ENCODE data around the gene TMEM41B. TPM values are rescaled to one million over a fixed set of nuclear protein-coding genes. Genes with fewer than 3 reads are reported as not detected.
A peak's percentile ranks its signal among the peaks of the same experiment; 100 is the strongest.
"Not testable (repeated sequence)": the region's sequence is repeated elsewhere in the genome, so short reads cannot be mapped to it uniquely, and the experiment has no call there.

The TMEM41B gene
- total RNA-seq, 2 experiments from 2014 or later = 41.4 to 42.7 TPM

DNA sequence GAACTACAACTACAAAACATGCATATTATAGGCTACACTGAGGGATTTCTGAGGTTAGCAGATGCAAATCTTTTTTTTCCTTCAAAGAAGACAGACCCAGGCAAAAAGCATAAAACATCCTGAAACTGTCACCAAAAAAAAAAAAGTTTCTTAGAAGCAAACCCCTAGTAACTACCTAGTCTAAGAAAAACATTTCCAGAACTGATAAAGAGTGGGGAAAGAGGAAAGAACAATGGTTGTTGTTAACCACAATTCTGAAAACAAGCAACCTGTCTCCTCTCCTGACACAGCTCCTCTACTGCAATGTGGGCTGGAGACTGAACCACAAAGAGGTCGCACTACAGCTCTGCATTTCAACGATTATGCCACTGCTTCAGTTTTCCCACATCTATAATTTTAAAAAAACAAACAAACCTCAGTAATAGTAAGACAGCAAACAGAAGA is 64.2 kb downstream of the TMEM41B start:
- H3K4me1 ChIP-seq (ENCODE audit: insufficient read depth, low read length) = peaks cover 67% of the 10 kb centered on the region
- Mint-ChIP-seq H3K4me3 (peak overlapping the region; percentile 64), H3K36me3 (ENCODE audit: low read depth) (peaks cover 8% of the 10 kb centered on the region), H3K27me3 (no peaks in the 10 kb centered on the region), H3K4me1 (ENCODE audit: low read depth) (peaks cover 73% of the 10 kb centered on the region), H3K27ac (peak overlapping the region; percentile 72), H3K9me3 (no peaks in the 10 kb centered on the region)
- no peak overlapping the region for H3K4me3 ChIP-seq (ENCODE audit: low read length)
- H3K27me3 ChIP-seq (ENCODE audit: control insufficient read depth in 1 of 2, insufficient read depth in 2 of 2, low read length in 2 of 2) = no peaks in the 10 kb centered on the region
- POLR2A ChIA-PET = interaction anchor here (0.6 to 3.7 kb wide), 10 partner anchors 11 to 212 kb away, joined by 3 to 33 read pairs (median 7); partner anchors contain the start of genes DENND5A, TMEM41B and ZNF143
- CTCF ChIA-PET = interaction anchor here (1.2 kb wide), 1 partner anchor 14 kb away, joined by 3 read pairs; no protein-coding TSS in a partner anchor
- intact Hi-C loops (cut with DNase I, micrococcal nuclease) = loop anchor here (1.0 to 5.0 kb wide), 4 partner anchors 14 to 212 kb away; partner anchors contain the start of genes DENND5A (in 1 of the 2), TMEM41B (in 1 of the 2) and ZNF143 (in 1 of the 2)
- H3K9me3 ChIP-seq (ENCODE audit: control insufficient read depth in 1 of 2, insufficient read depth in 1 of 2, low read length in 2 of 2) = no peaks in the 10 kb centered on the region
- no peaks in the 10 kb centered on the region for H3K36me3 ChIP-seq (ENCODE audit: insufficient read depth, low read length)
- peak overlapping the region in 1 of 2 donors; percentile 25 for H3K27ac ChIP-seq (ENCODE audit: low read depth in 1 of 2, low read length in 2 of 2)
- DNase-seq = peak in 10 of 14 experiments; percentile 3 to 82 (median 38)
- TF ChIP-seq, protein P1, sequence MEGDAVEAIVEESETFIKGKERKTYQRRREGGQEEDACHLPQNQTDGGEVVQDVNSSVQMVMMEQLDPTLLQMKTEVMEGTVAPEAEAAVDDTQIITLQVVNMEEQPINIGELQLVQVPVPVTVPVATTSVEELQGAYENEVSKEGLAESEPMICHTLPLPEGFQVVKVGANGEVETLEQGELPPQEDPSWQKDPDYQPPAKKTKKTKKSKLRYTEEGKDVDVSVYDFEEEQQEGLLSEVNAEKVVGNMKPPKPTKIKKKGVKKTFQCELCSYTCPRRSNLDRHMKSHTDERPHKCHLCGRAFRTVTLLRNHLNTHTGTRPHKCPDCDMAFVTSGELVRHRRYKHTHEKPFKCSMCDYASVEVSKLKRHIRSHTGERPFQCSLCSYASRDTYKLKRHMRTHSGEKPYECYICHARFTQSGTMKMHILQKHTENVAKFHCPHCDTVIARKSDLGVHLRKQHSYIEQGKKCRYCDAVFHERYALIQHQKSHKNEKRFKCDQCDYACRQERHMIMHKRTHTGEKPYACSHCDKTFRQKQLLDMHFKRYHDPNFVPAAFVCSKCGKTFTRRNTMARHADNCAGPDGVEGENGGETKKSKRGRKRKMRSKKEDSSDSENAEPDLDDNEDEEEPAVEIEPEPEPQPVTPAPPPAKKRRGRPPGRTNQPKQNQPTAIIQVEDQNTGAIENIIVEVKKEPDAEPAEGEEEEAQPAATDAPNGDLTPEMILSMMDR (IDR thresholded peaks at IDR 0.05) = no peak
- peak; percentile 89 for ATAC-seq (ENCODE audit: poor library complexity)

DNA sequence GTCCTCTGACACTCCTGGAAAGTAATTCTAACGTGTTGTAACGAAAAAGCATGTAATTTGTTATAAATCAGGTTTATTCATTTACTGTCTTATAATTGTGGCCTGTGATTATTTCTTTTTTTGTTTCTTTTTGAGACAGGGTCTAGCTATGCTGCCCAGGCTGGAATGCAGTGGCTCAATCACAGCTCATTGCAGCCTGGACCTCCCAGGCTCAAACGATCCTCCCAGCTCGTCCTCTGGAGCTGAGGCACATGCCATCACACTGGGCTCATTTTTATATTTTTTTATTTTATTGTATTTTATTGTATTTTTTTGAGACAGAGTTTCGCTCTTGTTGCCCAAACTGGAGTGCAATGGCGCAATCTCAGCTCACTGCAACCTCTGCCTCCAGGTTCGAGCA is 65.1 kb downstream of the TMEM41B start:
- ChIA-PET CTCF (no interaction called here), POLR2A (interaction anchor here (0.6 to 3.7 kb wide), 5 partner anchors 8 to 228 kb away, joined by 3 to 33 read pairs (median 6); partner anchors contain the start of genes DENND5A, TMEM41B and ZNF143)
- Histone ChIP-seq H3K4me1 (ENCODE audit: insufficient read depth, low read length) (peaks cover 70% of the 10 kb centered on the region), H3K9me3 (ENCODE audit: control insufficient read depth in 1 of 2, insufficient read depth in 1 of 2, low read length in 2 of 2) (no peaks in the 10 kb centered on the region), H3K36me3 (ENCODE audit: insufficient read depth, low read length) (no peaks in the 10 kb centered on the region), H3K4me3 (ENCODE audit: low read length) (no peak overlapping the region), H3K27ac (ENCODE audit: low read depth in 1 of 2, low read length in 2 of 2) (no peak overlapping the region), H3K27me3 (ENCODE audit: control insufficient read depth in 1 of 2, insufficient read depth in 2 of 2, low read length in 2 of 2) (no peaks in the 10 kb centered on the region)
- ATAC-seq (ENCODE audit: poor library complexity) (no peak), DNase-seq (no peak)
- Mint-ChIP-seq H3K27me3 (no peaks in the 10 kb centered on the region), H3K36me3 (ENCODE audit: low read depth) (peaks cover 1% of the 10 kb centered on the region), H3K4me3 (no peak overlapping the region), H3K9me3 (no peaks in the 10 kb centered on the region), H3K4me1 (ENCODE audit: low read depth) (peaks cover 70% of the 10 kb centered on the region), H3K27ac (peak overlapping the region; percentile 79)
- TF ChIP-seq, protein P1 (IDR thresholded peaks at IDR 0.05) = no peak
- intact Hi-C loops (cut with DNase I, micrococcal nuclease) = loop anchor here in 1 of 2 experiments (5.0 kb wide), 1 partner anchor 42 kb away; no protein-coding TSS in a partner anchor

DNA sequence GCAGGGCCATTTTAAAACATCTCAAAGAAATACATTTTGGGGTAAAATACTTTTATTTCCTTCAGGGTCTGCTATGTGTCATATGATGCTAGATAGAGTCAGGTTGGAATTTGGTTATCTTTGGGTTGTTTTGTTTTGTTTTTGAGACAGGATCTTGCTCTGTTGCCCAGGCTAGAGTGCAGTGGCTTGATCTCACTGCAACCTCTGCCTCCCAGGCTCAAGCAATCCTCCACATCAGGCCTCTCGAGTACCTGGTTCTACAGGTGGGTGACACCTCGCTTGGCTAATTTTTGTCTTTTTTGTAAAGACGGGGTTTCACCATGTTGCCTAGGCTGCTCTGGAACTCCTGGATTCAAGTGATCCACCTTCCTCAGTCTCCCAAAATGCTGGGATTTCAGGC is 66.5 kb downstream of the TMEM41B start:
- no peak overlapping the region for H3K4me3 ChIP-seq (ENCODE audit: low read length)
- Mint-ChIP-seq H3K4me3 (peak overlapping the region; percentile 30), H3K4me1 (ENCODE audit: low read depth) (peaks cover 68% of the 10 kb centered on the region), H3K9me3 (no peaks in the 10 kb centered on the region), H3K27me3 (no peaks in the 10 kb centered on the region), H3K36me3 (ENCODE audit: low read depth) (no peaks in the 10 kb centered on the region), H3K27ac (peak overlapping the region; percentile 79)
- no peaks in the 10 kb centered on the region for H3K9me3 ChIP-seq (ENCODE audit: control insufficient read depth in 1 of 2, insufficient read depth in 1 of 2, low read length in 2 of 2)
- H3K4me1 ChIP-seq (ENCODE audit: insufficient read depth, low read length) = peaks cover 62% of the 10 kb centered on the region
- TF ChIP-seq, protein P1 (IDR thresholded peaks at IDR 0.05) = no peak
- H3K27ac ChIP-seq (ENCODE audit: low read depth in 1 of 2, low read length in 2 of 2) = no peak overlapping the region
- ATAC-seq (ENCODE audit: poor library complexity) (no peak), DNase-seq (no peak)
- intact Hi-C loops (cut with DNase I, micrococcal nuclease) = loop anchor here in 1 of 2 experiments (5.0 kb wide), 1 partner anchor 41 kb away; no protein-coding TSS in a partner anchor
- no peaks in the 10 kb centered on the region for H3K27me3 ChIP-seq (ENCODE audit: control insufficient read depth in 1 of 2, insufficient read depth in 2 of 2, low read length in 2 of 2)
- ChIA-PET CTCF (no interaction called here), POLR2A (interaction anchor here (1.0 to 1.7 kb wide), 3 partner anchors 17 to 213 kb away, joined by 3 to 5 read pairs (median 4); partner anchors contain the start of gene ZNF143)
- no peaks in the 10 kb centered on the region for H3K36me3 ChIP-seq (ENCODE audit: insufficient read depth, low read length)

DNA sequence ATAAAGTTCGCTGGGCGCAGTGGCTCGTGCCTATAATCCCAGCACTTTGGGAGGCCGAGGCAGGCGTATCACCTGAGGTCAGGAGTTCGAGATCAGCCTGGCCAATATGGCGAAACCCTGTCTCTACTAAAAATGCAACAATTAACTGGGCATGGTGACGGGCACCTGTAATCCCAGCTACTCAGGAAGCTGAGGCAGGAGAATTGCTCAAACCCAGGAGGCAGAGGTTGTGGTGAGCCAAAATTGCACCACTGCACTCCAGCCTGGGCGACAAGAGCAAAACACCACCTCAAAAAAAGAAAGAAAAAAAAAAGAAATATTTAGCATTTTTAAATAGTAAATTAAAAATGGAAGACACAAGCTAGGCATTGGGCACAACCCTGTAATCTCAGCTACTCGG is 78.2 kb downstream of the TMEM41B start:
- H3K4me3 ChIP-seq (ENCODE audit: low read length); H3K36me3 ChIP-seq (ENCODE audit: insufficient read depth, low read length); H3K36me3 Mint-ChIP-seq (ENCODE audit: low read depth); intact Hi-C loops (cut with DNase I, micrococcal nuclease); H3K27ac Mint-ChIP-seq; H3K27ac ChIP-seq (ENCODE audit: low read depth in 1 of 2, low read length in 2 of 2); ATAC-seq (ENCODE audit: poor library complexity); H3K4me3 Mint-ChIP-seq; H3K9me3 ChIP-seq (ENCODE audit: control insufficient read depth in 1 of 2, insufficient read depth in 1 of 2, low read length in 2 of 2); DNase-seq; H3K9me3 Mint-ChIP-seq; H3K27me3 Mint-ChIP-seq; H3K27me3 ChIP-seq (ENCODE audit: control insufficient read depth in 1 of 2, insufficient read depth in 2 of 2, low read length in 2 of 2); CTCF ChIA-PET: not testable (repeated sequence)
- POLR2A ChIA-PET = interaction anchor here (0.6 kb wide), 1 partner anchor 23 kb away, joined by 4 read pairs; no protein-coding TSS in a partner anchor
- H3K4me1 Mint-ChIP-seq (ENCODE audit: low read depth) = peaks cover 61% of the 10 kb centered on the region
- peaks cover 11% of the 10 kb centered on the region for H3K4me1 ChIP-seq (ENCODE audit: insufficient read depth, low read length)
